HG03439 (cell line): Measurements from ENCODE around the gene COPZ1.

Source experiments
- ATAC-seq: cut with Tn5 transposase; IDR thresholded peaks from one replicate; pipeline ENCODE4 v1.9.1; 2021; ENCODE audit warnings: mild to moderate bottlenecking, moderate library complexity; ENCODE audit not compliant: unreplicated experiment

Gene COPZ1

GRCh38 chr12:54374562-54375258, 49.8 kb downstream of the COPZ1 start:
- ATAC-seq = no peak

DNA sequence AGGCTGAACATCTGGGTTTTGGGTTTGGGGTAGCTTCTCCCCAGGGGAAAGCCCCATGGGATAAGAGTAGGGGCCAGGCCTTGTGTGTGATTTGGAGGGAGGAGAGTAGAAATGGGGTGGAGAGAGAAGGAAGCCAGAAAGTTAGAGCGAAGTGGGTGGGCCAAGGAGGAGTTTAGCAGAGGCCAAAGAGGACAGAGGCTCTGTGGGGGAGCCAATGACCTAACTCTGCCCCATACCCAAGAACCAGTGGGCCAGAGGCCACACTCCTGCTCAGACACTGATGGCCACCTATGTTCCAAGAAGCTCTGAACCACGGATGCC, 50.3 kb downstream of the COPZ1 start:
- ATAC-seq = no peak

GRCh38 chr12:54376596-54376995, 51.7 kb downstream of the COPZ1 start:
- ATAC-seq = no peak

- no peak for ATAC-seq
Observed at GRCh38 chr12:54377007-54377406, 52.1 kb downstream of the COPZ1 start.

GRCh38 chr12:54377797-54378515, 53.0 kb downstream of the COPZ1 start:
- ATAC-seq = no peak

- ATAC-seq = no peak
Observed at GRCh38 chr12:54378796-54379397, 54.0 kb downstream of the COPZ1 start.

- peak; percentile 77 for ATAC-seq
Observed at GRCh38 chr12:54379398-54380201, 54.7 kb downstream of the COPZ1 start.

DNA sequence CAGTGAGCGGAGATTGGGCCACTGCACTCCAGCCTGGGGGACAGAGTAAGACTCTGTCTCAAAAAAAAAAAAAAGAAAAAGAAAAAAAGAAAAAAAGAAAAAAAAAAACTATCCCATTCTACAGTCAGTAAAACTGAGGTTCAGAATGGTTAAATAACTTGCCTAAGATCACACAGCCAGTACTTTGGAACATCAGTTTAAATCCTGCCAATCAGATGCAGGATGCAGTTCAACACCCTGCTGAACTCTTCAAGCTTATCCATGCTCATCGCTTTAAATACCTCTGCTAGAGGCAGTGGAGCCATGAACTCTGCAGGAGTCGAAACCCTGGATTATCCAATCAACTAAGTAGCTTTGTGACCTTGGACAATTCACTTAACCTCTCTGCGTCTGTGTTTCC, 56.2 kb downstream of the COPZ1 start:
- no peak for ATAC-seq

- ATAC-seq = no peak
Observed at GRCh38 chr12:54383041-54383609, 58.2 kb downstream of the COPZ1 start.

- no peak for ATAC-seq
Observed at GRCh38 chr12:54384591-54385041, 59.7 kb downstream of the COPZ1 start, which contains the start of gene ZNF385A. Gene ZNF385A, minus strand, starts transcription at chr12:54384733. Its CDS starts 219 bp downstream, at chr12:54384514.

- ATAC-seq = no peak
Observed at GRCh38 chr12:54385251-54385914, 60.5 kb downstream of the COPZ1 start.

DNA sequence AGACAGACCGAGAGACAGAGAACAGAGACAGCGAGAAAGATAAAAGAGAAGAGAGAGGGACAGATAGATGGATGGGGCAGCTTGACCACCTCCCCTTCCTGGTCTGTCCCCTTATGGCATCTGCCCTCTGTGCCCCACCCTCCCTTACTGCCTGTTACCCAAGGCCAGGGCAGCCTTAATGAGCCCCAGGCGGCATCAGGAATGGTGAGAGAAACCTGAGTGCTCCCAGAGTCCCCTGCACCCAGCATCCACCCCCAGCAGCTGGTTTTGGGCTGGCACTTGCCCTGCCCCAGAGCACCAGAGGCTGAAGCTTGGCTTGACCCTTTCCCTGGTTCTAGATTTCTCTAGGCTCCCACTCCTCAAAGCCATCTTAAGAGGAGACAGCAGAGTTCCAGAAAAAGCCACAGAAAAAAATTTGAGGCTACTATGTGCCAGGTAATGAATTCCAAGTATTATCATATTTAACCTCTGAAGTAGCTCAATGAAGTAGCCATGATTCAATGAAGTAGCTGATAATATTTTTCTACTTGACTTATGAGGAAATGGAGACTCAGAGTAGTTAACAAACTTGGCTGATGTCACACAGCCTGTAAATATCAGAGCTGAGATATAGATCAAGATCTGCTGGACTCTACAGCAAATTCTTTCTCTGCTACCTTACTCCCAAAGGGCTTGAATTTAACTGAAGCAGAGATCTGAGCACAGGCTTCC, 61.6 kb downstream of the COPZ1 start:
- ATAC-seq = no peak

DNA sequence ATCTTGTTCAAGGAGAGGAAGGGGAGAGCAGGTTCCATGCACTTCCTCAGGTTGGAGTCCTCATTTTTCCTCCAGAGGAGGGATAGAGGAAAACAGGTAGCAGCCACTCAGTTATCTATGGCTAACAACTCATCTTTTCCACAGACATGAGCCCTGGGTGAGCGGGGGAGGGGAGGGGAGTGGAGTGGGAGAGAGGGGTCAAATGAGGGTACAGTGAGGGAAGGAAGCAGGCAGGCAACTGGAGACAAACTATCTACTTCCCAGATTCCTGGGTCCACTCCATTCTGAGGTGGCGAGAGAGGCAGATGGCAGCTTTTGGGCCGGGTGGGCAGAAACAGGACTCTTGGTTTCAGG, 62.2 kb downstream of the COPZ1 start:
- ATAC-seq = no peak

DNA sequence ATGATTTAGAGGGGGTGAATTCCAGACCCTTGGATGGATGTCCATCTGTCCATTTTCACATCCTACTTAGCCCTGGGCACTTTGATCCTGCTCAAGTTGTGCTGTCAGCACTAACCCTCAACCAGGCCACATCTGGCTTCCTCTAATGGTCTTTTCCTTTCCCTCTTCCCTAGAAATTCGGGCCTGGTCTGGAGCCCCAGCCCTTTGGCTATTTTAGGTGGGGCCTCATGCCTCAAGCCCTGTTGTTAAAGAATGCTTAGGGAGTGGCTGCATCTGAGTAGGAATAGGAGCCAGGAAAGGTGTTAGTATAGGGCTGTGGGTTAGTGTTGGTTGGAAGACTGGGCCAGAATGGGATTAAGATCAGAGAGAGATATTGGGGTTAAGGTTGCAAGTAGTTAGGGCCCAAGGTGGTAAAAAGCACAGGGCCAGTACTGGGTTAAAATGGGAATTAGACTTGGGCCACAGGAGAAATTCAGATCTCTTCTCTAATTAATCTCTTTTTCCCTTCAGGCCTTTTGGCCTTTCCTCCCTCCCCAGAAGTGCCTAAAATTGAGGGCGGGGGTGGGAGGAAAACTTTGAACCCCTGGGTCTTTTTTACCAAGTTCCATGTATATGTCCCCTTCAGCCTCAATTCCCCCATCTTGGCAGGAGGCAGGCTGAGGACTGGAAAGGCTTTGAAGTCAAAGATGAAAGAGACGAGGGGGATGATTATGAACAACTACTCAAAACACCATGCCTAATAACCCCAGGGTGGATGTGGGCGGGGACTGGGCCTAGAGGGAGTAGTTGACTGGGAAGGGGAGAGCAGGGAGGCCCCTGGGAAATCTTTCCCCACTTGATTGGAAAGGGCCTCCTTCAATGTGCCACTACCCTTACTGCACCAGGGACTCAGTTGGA, 63.6 kb downstream of the COPZ1 start:
- ATAC-seq = no peak

DNA sequence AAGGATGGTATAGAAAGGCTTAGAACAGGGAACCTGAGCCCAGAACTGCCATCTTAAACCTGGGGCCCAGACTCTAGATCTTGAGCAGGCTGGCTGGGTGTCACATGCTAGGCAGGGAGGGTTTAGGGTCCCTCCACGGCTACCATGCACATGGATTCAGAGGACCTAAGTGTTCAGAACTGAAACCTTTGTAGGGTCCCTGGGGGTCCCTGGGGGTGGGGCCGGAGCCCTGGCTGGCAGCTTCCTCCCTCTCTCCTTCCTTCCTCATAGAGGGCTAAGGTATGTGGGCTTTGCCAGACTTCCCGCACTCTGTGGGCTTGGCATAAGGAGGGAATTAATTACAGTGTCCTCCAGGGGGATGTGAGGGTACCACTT, 64.2 kb downstream of the COPZ1 start:
- ATAC-seq = no peak

DNA sequence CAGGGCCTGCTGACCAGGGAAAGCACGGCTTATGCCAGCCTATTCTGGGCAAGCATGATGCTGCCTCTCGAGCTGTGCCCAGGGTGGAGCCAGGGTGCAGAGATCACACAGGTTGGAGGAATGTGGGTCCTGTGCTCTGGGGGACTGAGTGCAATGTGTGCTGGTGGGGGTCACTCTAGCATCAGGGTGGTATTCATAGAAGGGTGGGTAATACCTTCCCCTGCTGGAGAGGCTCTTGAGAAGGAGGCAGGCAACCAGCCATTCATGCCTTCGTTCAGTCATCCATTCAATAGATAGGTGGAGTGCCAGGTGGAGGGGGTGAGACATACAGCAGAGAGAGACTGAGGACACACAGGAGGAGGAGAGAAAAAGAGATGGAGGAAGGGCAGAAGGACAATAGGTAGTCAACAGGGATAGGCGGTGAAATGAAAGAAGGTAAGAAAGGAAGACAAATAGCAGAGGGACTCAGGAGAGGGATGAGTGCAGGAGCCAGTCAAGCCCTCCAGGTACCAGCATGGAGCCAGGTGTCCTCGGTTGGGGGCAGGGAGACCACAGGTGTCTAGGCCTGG, 64.8 kb downstream of the COPZ1 start:
- ATAC-seq = no peak

GRCh38 chr12:54390176-54390667, 65.3 kb downstream of the COPZ1 start:
- ATAC-seq = no peak
